Measurements from ENCODE around the gene EXOSC7.

EXOSC7 gene

DNA sequence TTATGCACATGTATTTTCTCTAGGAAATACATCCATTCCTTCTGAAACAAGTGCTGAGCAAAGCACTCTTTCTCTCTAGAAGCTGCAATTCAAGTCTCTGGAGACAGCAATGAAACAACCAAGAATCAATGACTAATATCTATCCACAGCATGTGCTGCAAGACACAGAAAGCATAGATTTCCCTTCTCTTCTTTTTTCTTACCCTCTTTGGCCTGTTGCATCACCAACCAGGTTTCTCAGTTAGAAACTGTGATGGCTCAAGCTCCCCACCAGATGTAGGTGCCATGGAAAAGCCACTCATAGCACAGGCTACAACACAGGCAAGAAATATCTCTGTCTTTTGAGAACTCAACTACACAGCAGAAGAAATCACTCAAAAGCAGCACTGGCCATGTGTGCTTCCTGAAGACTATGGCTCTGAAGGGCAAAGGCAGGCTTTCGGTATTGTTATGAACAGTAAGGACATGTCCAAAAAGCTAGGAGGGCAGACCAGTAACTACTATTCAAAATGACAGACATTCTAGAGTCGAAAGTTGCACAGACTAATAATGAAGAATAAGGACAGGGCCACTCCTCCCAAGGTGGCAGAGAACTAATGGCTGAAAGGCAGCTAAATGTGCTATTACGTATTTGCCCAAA lies 15.5 kb upstream of the EXOSC7 start:
- no peak overlapping the region for H3K4me3 ChIP-seq (replicated peaks; ENCODE audit: low read depth, low read length)
- TF ChIP-seq CTCF (IDR thresholded peaks at IDR 0.05; ENCODE audit: low read depth, low read length, missing control alignments): no peak
- DNase-seq (ENCODE audit: extremely low read depth, low read depth): no peak

- no peak for TF ChIP-seq CTCF (IDR thresholded peaks at IDR 0.05; ENCODE audit: low read depth, low read length, missing control alignments)
- DNase-seq (ENCODE audit: extremely low read depth, low read depth): no peak
- no peak overlapping the region for H3K4me3 ChIP-seq (replicated peaks; ENCODE audit: low read depth, low read length)
Measured at GRCh38 chr3:44961888-44962287, 14.2 kb upstream of the EXOSC7 start.

- no peak for DNase-seq (ENCODE audit: extremely low read depth, low read depth)
- no peak for TF ChIP-seq CTCF (IDR thresholded peaks at IDR 0.05; ENCODE audit: low read depth, low read length, missing control alignments)
- no peak overlapping the region for H3K4me3 ChIP-seq (replicated peaks; ENCODE audit: low read depth, low read length)
Measured at GRCh38 chr3:44962621-44963393, 13.2 kb upstream of the EXOSC7 start.

- TF ChIP-seq CTCF (IDR thresholded peaks at IDR 0.05; ENCODE audit: low read depth, low read length, missing control alignments): no peak
- no peak overlapping the region for H3K4me3 ChIP-seq (replicated peaks; ENCODE audit: low read depth, low read length)
- DNase-seq (ENCODE audit: extremely low read depth, low read depth): no peak
Measured at GRCh38 chr3:44963571-44964325, 12.3 kb upstream of the EXOSC7 start.

GRCh38 chr3:44965165-44965564 lies 10.9 kb upstream of the EXOSC7 start:
- H3K4me3 ChIP-seq (replicated peaks; ENCODE audit: low read depth, low read length): no peak overlapping the region
- no peak for TF ChIP-seq CTCF (IDR thresholded peaks at IDR 0.05; ENCODE audit: low read depth, low read length, missing control alignments)
- DNase-seq (ENCODE audit: extremely low read depth, low read depth): no peak

DNA sequence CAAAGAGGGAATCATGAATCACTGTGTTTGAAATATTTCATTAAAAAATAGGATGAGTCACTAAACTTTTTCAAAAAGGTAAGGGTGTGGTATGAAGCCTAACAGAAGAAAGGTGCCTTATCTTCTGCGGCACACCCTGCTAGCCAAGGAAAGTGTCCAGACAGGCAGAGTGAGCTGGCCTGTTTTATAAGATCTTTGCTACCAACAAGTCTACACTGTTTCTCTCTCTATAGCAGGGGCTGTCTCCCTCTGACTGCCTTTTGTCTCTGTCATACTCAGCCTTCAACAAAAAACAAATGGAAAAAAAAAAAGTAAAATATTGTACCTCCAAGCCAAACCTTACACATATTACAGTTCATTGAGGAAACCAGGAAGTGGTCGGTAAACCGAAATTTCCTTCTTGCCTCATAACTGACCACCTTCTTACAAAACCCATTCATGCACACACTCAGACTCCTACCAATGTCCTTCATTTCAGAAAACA lies 9.2 kb upstream of the EXOSC7 start:
- no peak for DNase-seq (ENCODE audit: extremely low read depth, low read depth)
- TF ChIP-seq CTCF (IDR thresholded peaks at IDR 0.05; ENCODE audit: low read depth, low read length, missing control alignments): no peak
- H3K4me3 ChIP-seq (replicated peaks; ENCODE audit: low read depth, low read length): no peak overlapping the region

Data from HFF-Myc (cell line).